AG20443 (cell line): ENCODE data around the gene SH3TC1.

Source experiments
- DNase-seq: peaks from one replicate; pipeline ENCODE4 v3.0.0; 2012; ENCODE audit warnings: low spot score, mixed read lengths

Gene SH3TC1

DNA sequence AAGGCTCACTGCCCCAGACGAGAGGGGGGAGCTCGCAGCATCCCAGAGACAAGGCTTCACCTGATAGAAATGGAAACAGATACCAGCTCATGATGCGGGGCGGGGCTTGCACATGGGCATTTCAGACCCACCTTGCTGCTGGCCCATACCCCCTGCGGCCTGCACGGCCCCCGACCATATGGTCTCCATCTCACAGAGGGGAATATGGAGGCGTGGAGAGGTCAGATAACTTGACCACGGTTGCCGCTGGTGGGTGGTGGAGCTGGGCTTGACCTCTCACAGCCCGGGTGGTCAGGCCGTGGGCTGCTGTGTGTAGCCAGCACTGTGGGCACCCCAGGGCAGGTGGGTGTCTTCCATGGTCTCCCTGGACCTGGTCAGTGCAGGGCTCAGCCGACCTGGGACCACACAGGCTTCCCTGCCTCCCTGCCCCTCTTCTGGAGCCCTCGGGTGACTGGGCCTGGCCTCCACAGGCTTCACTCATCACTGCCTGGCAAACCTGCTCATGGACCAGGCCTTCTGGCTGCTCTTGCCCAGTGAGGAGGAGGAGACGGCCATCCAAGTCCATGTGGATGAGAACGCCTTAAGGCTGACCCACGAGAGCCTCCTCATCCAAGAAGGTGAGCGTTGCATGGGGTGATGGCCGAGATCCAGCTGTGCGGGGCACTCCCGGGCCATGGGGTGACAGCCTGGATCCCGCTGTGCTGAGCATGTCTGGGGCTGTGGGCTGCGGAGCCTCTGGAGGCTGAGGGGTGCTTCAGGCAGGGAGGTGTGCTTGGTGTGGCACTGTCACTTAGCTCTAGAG, 16.8 kb downstream of the SH3TC1 start:
- no peak for DNase-seq

GRCh38 chr4:8216443-8217245, 17.6 kb downstream of the SH3TC1 start:
- no peak for DNase-seq

DNA sequence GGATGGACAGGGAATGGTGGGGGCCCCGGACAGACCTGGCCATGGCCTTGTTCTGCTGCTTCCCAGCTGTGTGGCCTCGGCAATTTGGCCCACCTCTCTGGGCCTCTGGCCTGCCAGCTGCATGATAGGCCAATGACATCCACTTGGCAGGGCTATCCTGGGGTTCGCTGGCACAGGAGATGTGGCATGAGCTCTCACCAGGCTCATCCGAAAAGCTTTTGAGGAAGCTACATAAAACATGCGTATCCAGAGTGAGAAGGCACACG, 18.1 kb downstream of the SH3TC1 start:
- no peak for DNase-seq

DNA sequence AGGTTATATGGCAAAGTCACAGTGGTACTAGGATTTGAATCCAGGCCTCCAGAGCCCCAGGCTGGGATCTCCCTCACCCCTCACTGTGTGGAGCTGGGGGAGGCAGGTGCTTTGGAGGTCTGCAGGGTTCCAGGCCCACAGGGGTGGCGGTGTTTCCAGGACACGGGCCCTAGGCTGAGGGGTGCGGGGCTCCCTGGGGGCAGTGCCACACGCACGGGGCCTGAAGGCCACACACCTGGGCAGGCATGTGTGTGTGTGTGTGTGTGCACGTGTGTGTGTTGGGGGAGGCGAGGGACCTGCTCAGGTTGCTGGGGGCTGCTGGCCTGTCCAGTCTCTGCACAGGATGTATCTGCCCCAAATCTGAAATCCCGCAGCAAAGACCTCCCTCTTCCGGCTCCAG, 18.8 kb downstream of the SH3TC1 start:
- DNase-seq = no peak

DNA sequence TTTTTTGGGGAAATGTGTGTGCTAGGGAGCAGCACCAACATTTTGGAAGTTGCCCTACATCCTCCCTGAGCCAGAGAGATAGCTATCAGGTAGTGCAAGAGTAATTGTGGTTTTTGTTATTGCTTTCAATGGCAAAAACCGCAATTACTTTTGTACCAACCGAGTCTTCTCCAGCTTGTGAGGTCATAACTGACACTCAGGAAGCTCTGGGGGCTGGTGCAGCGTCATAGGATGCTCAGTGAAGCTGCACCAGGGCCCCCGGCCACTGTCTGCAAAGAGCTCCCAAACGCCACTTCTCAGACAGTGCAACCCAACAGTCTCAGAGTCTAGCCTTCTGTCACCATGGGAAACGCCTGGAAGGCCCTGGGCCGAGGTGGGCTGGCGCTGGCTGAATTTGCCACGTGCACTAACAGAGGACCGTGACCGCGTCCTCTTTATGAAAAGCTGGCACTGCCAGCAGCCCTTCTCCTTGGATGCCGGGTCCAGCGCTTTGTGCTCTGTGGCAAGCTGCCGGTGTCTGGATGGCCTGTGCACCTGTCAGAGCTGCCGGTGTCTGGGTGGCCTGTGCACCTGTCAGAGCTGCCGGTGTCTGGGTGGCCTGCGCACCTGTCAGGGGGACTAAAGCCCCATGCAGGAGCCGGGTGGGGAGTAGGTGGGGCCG, 19.4 kb downstream of the SH3TC1 start:
- no peak for DNase-seq

DNA sequence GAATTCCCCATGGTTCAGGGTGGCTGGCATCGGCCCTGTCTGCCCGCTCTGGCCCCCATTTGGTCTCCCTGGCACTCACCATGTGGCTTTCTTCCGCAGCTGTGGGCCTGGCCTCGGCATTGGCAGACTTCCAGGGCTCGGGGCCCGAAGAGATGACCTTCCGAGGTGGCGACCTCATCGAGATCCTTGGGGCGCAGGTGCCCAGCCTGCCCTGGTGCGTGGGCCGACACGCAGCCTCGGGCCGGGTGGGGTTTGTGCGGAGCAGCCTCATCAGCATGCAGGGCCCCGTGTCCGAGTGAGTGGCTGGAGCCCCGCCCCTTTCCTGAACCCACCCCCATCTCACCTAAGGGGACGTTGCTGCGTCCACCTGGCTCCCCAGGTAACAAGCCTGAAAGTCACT, 20.1 kb downstream of the SH3TC1 start:
- no peak for DNase-seq

DNA sequence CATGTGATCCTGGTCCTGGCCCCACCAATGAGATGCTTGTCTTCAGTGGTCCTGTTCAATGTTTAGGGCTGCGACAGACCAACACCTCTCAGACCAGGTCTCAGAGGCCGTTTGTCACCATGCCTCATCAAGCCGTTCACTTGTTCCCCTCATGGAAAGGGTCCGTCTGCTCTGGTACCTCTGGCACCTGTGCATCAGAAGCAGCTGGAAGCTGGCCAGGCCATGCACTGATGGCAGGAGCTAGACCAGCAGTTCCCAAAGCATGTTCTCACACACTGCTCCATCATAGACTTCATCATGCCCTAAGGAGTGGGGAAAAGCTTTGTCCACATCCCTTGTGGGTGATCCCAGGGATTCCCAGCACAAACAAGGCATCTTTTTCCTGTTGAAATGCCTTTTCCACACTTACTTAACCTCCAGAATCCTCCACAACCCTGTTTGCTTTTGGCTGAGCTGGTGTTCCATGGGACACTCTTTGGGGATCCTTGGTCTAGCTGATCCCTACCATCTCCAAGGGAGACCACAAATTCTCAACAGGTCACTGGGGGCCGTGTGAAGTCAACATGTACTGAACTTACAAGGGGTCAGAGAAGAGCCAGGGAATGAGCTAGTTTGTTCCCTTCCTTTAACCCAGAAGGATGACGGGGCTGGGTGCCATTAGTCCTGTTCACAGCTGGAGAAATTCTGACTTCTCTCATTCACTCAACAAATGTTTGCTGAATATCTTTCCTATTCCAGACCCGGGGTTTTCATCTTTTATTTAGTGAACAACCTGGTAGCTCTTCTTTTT, 21.8 kb downstream of the SH3TC1 start:
- no peak for DNase-seq

- DNase-seq = peak; percentile 41
Observed at GRCh38 chr4:8221476-8221875, 22.4 kb downstream of the SH3TC1 start.

GRCh38 chr4:8221985-8222384, 22.9 kb downstream of the SH3TC1 start:
- no peak for DNase-seq

DNA sequence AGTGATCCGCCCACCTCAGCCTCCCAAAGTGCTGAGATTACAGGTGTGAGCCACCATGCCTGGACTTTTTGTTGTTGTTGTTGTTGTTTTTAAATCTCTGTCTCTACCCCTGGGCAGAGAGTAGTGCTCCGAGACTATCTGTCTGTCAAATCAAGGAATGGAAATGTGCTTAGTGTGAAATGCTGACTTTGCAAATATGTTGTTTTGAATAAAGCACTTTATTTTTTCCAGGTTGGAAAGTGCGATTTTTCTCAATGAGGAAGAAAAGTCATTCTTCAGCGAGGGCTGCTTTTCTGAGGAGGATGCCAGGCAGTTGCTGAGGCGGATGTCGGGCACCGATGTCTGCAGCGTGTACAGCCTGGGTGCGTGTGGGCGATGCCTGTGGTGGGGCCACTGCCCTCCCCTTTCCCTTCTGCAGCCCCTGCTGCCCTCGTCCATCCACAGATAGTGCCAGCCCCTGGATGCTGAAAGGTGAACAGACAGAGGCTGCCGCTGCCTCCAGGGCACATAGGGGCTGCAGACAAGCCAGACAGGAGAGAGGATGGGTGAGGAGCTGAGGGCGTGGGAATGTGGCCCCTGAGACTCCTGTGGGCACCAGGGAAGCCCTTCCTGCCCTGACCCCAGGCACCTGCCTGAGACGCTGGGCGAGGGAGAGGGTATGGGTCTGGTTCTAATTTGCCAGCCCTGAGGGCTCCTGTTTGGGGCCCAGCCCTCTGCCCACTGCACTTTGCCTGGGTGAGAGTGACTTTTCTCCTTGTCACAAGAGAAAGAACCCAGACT, 23.7 kb downstream of the SH3TC1 start:
- DNase-seq = no peak

- DNase-seq = no peak
Observed at GRCh38 chr4:8224267-8224974, 25.3 kb downstream of the SH3TC1 start.

DNA sequence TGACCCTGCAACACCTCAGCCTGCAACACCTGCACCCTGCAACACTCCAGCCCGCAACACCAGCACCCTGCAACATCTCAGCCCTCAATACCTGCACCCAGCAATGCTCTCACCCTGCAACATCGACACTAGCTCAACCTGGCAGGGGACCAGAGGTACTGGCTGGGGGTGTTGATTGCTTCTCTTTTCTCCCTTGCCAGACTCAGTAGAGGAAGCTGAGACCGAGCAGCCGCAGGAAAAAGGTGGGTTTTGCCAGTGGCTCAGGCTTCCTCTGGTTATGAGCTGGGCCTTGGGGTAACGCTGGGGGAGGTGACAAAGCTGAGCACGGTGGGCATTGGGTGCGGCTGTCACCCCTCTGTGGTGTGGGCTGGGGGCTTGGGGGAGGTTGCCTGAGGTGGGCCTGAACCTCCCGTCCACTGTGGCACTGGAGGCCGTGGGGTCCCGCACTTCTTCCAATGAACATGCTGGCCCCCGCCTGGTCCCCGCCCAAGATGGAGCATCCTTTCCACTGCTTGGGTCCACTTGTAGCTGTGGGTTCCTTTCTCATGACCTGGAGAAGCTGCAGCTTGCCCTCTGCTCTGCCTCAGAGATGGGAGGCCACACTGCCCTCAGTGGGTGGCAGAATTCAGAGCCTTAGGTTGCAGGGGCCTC, 26.0 kb downstream of the SH3TC1 start:
- DNase-seq = no peak

DNA sequence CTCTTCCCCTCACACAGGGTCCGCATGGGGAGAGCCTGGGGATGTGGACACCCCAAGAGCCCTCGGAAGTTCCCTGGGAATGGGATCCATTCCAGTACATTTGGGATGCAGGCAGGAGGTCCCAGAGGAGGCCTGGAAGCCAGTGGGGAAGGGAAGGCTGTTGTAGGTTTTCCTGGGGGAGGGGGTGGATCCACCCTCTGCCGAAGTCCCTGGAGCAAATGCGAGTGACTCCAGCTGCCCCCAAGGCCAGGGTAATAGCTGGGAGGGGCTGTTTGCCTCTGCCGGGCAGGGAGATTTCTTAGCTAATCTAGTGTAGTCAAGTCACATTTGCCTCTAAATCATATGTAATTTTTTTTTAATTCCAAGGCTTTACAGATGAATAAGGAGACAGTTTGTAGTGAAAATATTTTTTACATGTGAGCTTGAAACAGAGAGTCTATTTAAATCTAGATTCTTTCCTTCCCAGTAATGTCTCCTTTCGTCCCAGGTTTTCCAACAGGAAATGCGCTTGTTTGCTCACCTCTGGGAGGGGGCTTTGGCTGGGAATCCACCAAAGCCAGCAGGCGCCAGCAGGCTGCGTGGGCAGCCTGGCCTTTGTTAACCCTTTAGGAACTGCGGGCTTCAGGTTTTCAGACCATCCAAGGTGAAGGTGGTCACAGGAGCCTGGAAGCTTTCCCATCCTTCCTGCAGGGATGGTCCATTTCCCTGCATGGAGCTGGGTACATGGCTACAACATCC, 26.8 kb downstream of the SH3TC1 start:
- no peak for DNase-seq

DNA sequence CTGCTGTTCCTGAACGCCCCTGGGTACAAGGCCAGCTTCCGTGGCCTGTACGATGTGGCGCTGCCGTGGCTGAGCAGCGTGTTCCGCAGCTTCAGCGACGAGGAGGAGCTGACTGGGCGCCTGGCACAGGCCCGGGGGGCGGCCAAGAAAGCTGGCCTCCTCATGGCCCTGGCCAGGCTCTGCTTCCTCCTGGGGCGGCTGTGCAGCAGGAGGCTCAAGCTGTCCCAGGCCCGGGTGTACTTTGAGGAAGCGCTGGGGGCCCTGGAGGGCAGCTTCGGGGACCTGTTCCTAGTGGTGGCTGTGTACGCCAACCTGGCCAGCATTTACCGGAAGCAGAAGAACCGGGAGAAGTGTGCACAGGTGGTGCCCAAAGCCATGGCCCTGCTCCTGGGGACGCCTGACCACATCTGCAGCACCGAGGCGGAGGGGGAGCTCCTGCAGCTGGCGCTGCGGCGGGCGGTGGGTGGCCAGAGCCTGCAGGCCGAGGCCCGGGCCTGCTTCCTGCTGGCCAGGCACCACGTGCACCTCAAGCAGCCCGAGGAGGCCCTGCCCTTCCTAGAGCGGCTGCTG, 28.2 kb downstream of the SH3TC1 start:
- DNase-seq = no peak

- no peak for DNase-seq
Observed at GRCh38 chr4:8227771-8228318, 28.8 kb downstream of the SH3TC1 start.

DNA sequence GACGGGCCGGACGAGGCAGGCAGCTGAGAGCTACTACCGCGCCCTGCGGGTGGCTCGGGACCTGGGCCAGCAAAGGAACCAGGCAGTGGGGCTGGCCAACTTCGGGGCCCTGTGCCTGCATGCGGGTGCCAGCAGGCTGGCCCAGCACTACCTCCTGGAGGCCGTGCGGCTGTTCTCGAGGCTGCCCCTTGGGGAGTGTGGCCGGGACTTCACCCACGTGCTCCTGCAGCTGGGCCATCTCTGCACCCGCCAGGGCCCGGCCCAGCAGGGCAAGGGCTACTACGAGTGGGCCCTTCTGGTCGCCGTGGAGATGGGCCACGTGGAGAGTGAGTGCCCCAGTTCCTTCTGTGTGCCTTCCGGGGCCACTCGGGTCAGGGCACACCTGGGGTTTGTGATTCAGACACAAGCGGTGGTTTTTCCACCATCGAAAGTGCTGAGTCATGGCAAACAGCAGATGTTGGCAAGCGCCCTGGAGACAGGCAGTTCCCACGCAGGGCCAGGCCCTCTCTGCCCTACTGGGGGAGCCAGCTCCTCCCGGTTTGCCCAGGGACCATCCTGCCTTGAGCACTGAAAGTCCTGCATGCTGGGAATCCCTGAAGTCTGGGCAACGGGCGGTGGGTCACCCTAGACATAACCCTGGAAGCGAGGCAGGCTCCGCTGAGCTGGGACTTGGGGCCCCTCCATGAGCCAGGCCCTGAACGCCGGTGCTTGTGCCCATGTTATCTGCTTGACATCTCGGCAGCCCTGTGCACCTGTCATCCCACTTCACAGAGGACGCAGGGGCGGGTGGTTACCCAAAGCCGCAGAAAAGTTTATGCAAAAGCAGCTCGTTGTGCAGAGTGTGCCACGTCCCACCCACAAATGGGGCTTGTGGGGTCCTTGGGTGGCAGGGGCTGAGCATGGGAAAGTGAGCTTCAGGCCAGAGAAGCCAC, 29.5 kb downstream of the SH3TC1 start:
- peak; percentile 82 for DNase-seq

DNA sequence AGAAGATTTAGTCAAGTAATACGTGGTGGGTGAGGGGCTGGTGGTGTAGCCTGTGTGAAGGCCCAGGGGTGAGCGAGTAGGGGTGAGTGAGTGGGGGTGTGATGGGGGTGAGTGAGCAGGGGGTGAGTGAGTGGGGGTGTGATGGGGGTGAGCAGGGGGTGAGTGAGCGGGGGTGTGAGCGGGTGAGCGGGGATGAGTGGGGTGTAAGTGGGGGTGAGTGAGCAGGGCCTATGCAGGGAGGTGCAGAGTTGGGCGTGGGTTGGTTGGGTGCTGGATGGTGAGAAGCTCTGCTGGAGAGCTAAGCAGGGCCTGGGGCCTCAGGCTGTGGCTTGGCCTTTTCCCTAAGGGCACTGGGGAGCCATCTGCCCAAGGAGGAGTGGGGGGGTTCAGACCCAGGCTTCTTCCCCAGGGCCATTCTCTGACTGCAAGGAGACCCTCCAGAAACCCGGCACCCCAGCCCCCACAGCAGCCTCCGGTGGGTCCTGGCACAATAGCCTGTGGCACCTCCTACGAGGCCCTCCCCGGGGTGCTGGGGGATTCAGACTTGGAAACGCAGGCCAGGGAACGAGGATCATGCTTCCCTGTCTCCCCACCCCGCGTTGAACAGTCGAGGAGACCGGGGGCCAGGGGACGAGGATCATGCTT, 30.4 kb downstream of the SH3TC1 start:
- no peak for DNase-seq
